ENCODE results near the gene MEIS2. TPM values are rescaled to one million over a fixed set of nuclear protein-coding genes. Genes with fewer than 3 reads are reported as not detected.

MEIS2 gene
- total RNA-seq, 1 donor, result 17.7 TPM

DNA sequence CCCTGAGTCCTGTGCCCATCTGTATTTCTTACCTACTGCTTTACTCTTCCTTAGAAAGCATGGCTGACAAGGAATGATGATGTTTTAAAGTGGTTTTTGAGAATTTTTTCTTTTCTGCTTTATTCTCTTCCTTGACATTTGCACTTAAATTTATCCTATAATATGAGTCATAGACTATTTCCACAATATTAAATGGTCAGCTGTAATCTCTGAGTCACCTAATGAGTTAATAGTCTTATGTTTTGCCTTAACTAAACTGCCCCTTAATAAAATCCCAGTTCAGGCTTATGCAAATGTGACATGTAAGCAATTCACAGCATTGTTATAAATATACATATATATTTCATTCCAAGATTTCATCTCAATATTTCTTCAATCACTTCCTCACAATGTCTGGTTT lies 23.8 kb downstream of the MEIS2 start:
- no peaks in the 10 kb centered on the region for H3K27me3 ChIP-seq (ENCODE audit: insufficient read depth, low read length)
- no peak overlapping the region for H2AFZ ChIP-seq (ENCODE audit: low read length)
- H3K4me3 ChIP-seq (ENCODE audit: insufficient read depth, low read length), result no peak overlapping the region
- no peaks in the 10 kb centered on the region for H3K36me3 ChIP-seq (ENCODE audit: insufficient read depth, low read length)
- no peaks in the 10 kb centered on the region for H4K20me1 ChIP-seq (ENCODE audit: insufficient read depth, low read length)
- no peak for DNase-seq (ENCODE audit: insufficient read length, low spot score, missing footprints)
- H3K9me3 ChIP-seq (ENCODE audit: low read depth, low read length), result no peaks in the 10 kb centered on the region
- peak overlapping the region; percentile 3 for H3K4me2 ChIP-seq (ENCODE audit: insufficient read depth, low read length)
- no peaks in the 10 kb centered on the region for H3K79me2 ChIP-seq (ENCODE audit: insufficient read depth, low read length)
- TF ChIP-seq, protein P1, sequence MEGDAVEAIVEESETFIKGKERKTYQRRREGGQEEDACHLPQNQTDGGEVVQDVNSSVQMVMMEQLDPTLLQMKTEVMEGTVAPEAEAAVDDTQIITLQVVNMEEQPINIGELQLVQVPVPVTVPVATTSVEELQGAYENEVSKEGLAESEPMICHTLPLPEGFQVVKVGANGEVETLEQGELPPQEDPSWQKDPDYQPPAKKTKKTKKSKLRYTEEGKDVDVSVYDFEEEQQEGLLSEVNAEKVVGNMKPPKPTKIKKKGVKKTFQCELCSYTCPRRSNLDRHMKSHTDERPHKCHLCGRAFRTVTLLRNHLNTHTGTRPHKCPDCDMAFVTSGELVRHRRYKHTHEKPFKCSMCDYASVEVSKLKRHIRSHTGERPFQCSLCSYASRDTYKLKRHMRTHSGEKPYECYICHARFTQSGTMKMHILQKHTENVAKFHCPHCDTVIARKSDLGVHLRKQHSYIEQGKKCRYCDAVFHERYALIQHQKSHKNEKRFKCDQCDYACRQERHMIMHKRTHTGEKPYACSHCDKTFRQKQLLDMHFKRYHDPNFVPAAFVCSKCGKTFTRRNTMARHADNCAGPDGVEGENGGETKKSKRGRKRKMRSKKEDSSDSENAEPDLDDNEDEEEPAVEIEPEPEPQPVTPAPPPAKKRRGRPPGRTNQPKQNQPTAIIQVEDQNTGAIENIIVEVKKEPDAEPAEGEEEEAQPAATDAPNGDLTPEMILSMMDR (IDR thresholded peaks at IDR 0.05; ENCODE audit: extremely low read depth, low read depth, low read length), result no peak
- H3K27ac ChIP-seq (ENCODE audit: low read depth, low read length), result no peak overlapping the region
- peaks cover 21% of the 10 kb centered on the region for H3K4me1 ChIP-seq (ENCODE audit: insufficient read depth, low read length)

DNA sequence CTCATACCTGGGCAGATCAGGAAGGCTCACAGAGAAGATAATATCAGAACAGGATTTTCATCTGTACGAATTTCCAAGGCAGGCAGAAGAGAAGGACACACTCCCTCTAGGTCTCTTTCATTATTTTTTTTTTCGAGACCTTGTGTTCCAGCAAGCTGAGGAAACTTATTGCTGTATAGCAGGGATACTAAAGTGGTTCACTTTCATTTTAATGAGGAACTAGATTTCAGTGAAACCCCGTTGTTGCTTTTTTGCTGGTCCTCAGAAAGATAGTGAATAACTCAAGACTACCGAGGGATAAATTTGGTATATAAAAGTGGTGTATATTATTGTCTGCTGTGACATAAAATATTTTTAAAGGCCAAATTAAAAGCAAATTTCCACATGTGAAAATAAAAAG lies 24.6 kb downstream of the MEIS2 start:
- Histone ChIP-seq H3K4me2 (ENCODE audit: insufficient read depth, low read length) (no peak overlapping the region), H2AFZ (ENCODE audit: low read length) (no peak overlapping the region), H3K4me3 (ENCODE audit: insufficient read depth, low read length) (no peak overlapping the region), H4K20me1 (ENCODE audit: insufficient read depth, low read length) (no peaks in the 10 kb centered on the region), H3K27me3 (ENCODE audit: insufficient read depth, low read length) (no peaks in the 10 kb centered on the region), H3K9me3 (ENCODE audit: low read depth, low read length) (no peaks in the 10 kb centered on the region), H3K79me2 (ENCODE audit: insufficient read depth, low read length) (no peaks in the 10 kb centered on the region), H3K4me1 (ENCODE audit: insufficient read depth, low read length) (peaks cover 21% of the 10 kb centered on the region), H3K27ac (ENCODE audit: low read depth, low read length) (no peak overlapping the region), H3K36me3 (ENCODE audit: insufficient read depth, low read length) (no peaks in the 10 kb centered on the region)
- DNase-seq (ENCODE audit: insufficient read length, low spot score, missing footprints), result no peak
- TF ChIP-seq, protein P1 (IDR thresholded peaks at IDR 0.05; ENCODE audit: extremely low read depth, low read depth, low read length), result no peak

DNA sequence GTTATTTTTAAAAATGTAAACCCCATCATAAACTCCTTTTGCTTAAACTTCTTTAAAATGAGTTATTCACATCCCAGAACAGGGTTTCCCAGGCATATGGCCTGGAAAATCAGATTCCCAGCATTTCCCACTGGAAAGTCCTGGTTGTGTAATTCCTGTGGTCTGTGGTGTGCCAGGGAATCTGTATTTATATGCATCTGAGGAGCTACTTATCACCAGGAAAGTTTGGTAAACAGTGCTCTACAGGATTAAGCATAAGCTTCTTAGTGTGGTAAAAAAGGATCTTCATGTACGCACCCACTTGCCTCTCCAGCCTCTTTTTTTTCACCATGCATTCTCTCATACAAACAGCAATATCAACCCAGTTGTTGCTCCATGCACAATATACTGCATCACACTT lies 28.2 kb downstream of the MEIS2 start:
- no peak overlapping the region for H3K4me2 ChIP-seq (ENCODE audit: insufficient read depth, low read length)
- no peak for DNase-seq (ENCODE audit: insufficient read length, low spot score, missing footprints)
- no peaks in the 10 kb centered on the region for H3K9me3 ChIP-seq (ENCODE audit: low read depth, low read length)
- TF ChIP-seq, protein P1 (IDR thresholded peaks at IDR 0.05; ENCODE audit: extremely low read depth, low read depth, low read length), result no peak
- no peak overlapping the region for H3K4me3 ChIP-seq (ENCODE audit: insufficient read depth, low read length)
- H3K4me1 ChIP-seq (ENCODE audit: insufficient read depth, low read length), result peaks cover 9% of the 10 kb centered on the region
- H2AFZ ChIP-seq (ENCODE audit: low read length), result no peak overlapping the region
- H3K27me3 ChIP-seq (ENCODE audit: insufficient read depth, low read length), result no peaks in the 10 kb centered on the region
- H3K27ac ChIP-seq (ENCODE audit: low read depth, low read length), result no peak overlapping the region
- H3K79me2 ChIP-seq (ENCODE audit: insufficient read depth, low read length), result no peaks in the 10 kb centered on the region
- H4K20me1 ChIP-seq (ENCODE audit: insufficient read depth, low read length), result no peaks in the 10 kb centered on the region
- peaks cover 8% of the 10 kb centered on the region for H3K36me3 ChIP-seq (ENCODE audit: insufficient read depth, low read length)

GRCh38 chr15:37071134-37071533 lies 29.2 kb downstream of the MEIS2 start:
- no peak for DNase-seq (ENCODE audit: insufficient read length, low spot score, missing footprints)
- Histone ChIP-seq H3K4me2 (ENCODE audit: insufficient read depth, low read length) (no peak overlapping the region), H3K79me2 (ENCODE audit: insufficient read depth, low read length) (no peaks in the 10 kb centered on the region), H3K27ac (ENCODE audit: low read depth, low read length) (no peak overlapping the region), H2AFZ (ENCODE audit: low read length) (no peak overlapping the region), H3K4me3 (ENCODE audit: insufficient read depth, low read length) (no peak overlapping the region), H3K4me1 (ENCODE audit: insufficient read depth, low read length) (peaks cover under 1% of the 10 kb centered on the region), H3K36me3 (ENCODE audit: insufficient read depth, low read length) (peaks cover 8% of the 10 kb centered on the region), H3K9me3 (ENCODE audit: low read depth, low read length) (no peaks in the 10 kb centered on the region), H3K27me3 (ENCODE audit: insufficient read depth, low read length) (no peaks in the 10 kb centered on the region), H4K20me1 (ENCODE audit: insufficient read depth, low read length) (no peaks in the 10 kb centered on the region)
- TF ChIP-seq, protein P1 (IDR thresholded peaks at IDR 0.05; ENCODE audit: extremely low read depth, low read depth, low read length), result no peak
